Fibroblast of lung (primary cell): ENCODE measurements around the gene SLC8A3. TPM values are rescaled to one million over a fixed set of nuclear protein-coding genes. Genes with fewer than 3 reads are reported as not detected.

Source experiments
- DNase-seq, 2 donors: peaks; one replicate each; pipeline versions ENCODE4 v3.0.0 to v3.0.0-alpha.2; 2010; ENCODE audit warnings: low read depth in 2 of 2
- H2AFZ ChIP-seq: 2 replicates; pipeline ENCODE4 v1.5.1; 2012; ENCODE audit warnings: low read length, control low read depth, inconsistent platforms
- H3K27ac ChIP-seq: 2 replicates; pipeline ENCODE4 v1.5.1; 2011; ENCODE audit warnings: low read length, control low read depth; ENCODE audit not compliant: insufficient read depth
- H3K27me3 ChIP-seq: 2 replicates; pipeline ENCODE4 v1.5.1; 2011; ENCODE audit warnings: mild to moderate bottlenecking, low read length; ENCODE audit not compliant: control insufficient read depth, insufficient read depth
- H3K36me3 ChIP-seq: 2 replicates; pipeline ENCODE4 v1.5.1; 2011; ENCODE audit warnings: low read length; ENCODE audit not compliant: control insufficient read depth, insufficient read depth
- H3K4me1 ChIP-seq: 2 replicates; pipeline ENCODE4 v1.5.1; 2011; ENCODE audit warnings: low read length; ENCODE audit not compliant: control insufficient read depth, insufficient read depth; ENCODE audit errors: extremely low read depth
- H3K4me2 ChIP-seq: 2 replicates; pipeline ENCODE4 v1.5.1; 2011; ENCODE audit warnings: low read length, control low read depth; ENCODE audit not compliant: insufficient read depth; ENCODE audit errors: extremely low read depth
- H3K4me3 ChIP-seq, 4 experiments: fragments of 200-600 bp in 1 of 4; sonication (generic) in 1 of 4; replicated peaks in 1 of 4; 2 replicates each; pipeline ENCODE4 v1.5.1; 2011 to 2016; ENCODE audit warnings: low read length in 4 of 4, low read depth in 3 of 4, mild to moderate bottlenecking in 3 of 4, control low read depth in 2 of 4, inconsistent platforms in 1 of 4, mixed read lengths in 1 of 4; ENCODE audit not compliant: insufficient read depth in 1 of 4; ENCODE audit errors: control extremely low read depth in 1 of 4
- H3K79me2 ChIP-seq: 2 replicates; pipeline ENCODE4 v1.5.1; 2012; ENCODE audit warnings: mild to moderate bottlenecking, low read length, inconsistent platforms; ENCODE audit not compliant: control insufficient read depth, insufficient read depth
- H3K9ac ChIP-seq: 2 replicates; pipeline ENCODE4 v1.5.1; 2011; ENCODE audit warnings: mild to moderate bottlenecking, low read length, control low read depth; ENCODE audit not compliant: insufficient read depth
- H3K9me3 ChIP-seq: 2 replicates; pipeline ENCODE4 v1.5.1; 2012; ENCODE audit warnings: low read depth, low read length; ENCODE audit not compliant: control insufficient read depth, insufficient read depth
- H4K20me1 ChIP-seq: 2 replicates; pipeline ENCODE4 v1.5.1; 2011; ENCODE audit warnings: low read length; ENCODE audit not compliant: control insufficient read depth, insufficient read depth; ENCODE audit errors: extremely low read depth
- CTCF ChIP-seq, 2 donors: IDR thresholded peaks in 1 of 2; conservative IDR thresholded peaks in 1 of 2; 1 replicate in 1 of 2; 2 replicates in 1 of 2; pipeline ENCODE4 v1.5.1; 2011 to 2012; ENCODE audit warnings: low read length in 2 of 2, control low read depth in 1 of 2, inconsistent platforms in 1 of 2, low read depth in 1 of 2, mild to moderate bottlenecking in 1 of 2
- EZH2 ChIP-seq: IDR thresholded peaks from 2 replicates; pipeline ENCODE4 v1.5.1; 2012; ENCODE audit warnings: low read length, control low read depth, mild to moderate bottlenecking; ENCODE audit errors: missing control alignments
- polyA plus RNA-seq, 2 donors: library from polyadenylated mRNA; depleted of rRNA in 1 of 2; stranded (reverse) in 1 of 2; unstranded in 1 of 2; fragments of >200 nt; gene quantifications; 2 replicates each; pipeline ENCODE4 v1.2.1, GENCODE V29; 2011 to 2012; ENCODE audit warnings: missing spikeins in 1 of 2
- total RNA-seq: library from RNA; depleted of rRNA; stranded (reverse); fragments of >200 nt; gene quantifications from 2 replicates; pipeline ENCODE4 v1.2.1, GENCODE V29; 2014

Gene SLC8A3
- total and polyA plus RNA-seq, 2 donors (not counting 1 experiment from before 2014, with no cell fraction given) = under 0.01 to 0.03 TPM

GRCh38 chr14:70133461-70133860, 55.3 kb downstream of the SLC8A3 start:
- Histone ChIP-seq H3K4me2 (no peak overlapping the region), H3K9me3 (no peaks in the 10 kb centered on the region), H3K27ac (no peak overlapping the region), H3K36me3 (no peaks in the 10 kb centered on the region), H3K4me1 (no peaks in the 10 kb centered on the region), H3K9ac (no peak overlapping the region), H3K4me3 (no peak overlapping the region), H4K20me1 (no peaks in the 10 kb centered on the region), H3K79me2 (no peaks in the 10 kb centered on the region), H2AFZ (no peak overlapping the region), H3K27me3 (no peaks in the 10 kb centered on the region)
- TF ChIP-seq CTCF (conservative IDR thresholded peaks at IDR 0.05 in 1 of 2, IDR thresholded peaks at IDR 0.05 in 1 of 2; ENCODE audit: low read depth in 1 of 2, low read length in 2 of 2) (no peak), EZH2 (no peak)
- no peak for DNase-seq

GRCh38 chr14:70130482-70130881, 58.3 kb downstream of the SLC8A3 start:
- no peak overlapping the region for H3K4me2 ChIP-seq
- no peak overlapping the region for H3K27ac ChIP-seq
- H3K4me3 ChIP-seq = no peak overlapping the region
- no peaks in the 10 kb centered on the region for H3K4me1 ChIP-seq
- no peak overlapping the region for H2AFZ ChIP-seq
- no peaks in the 10 kb centered on the region for H3K9me3 ChIP-seq
- TF ChIP-seq CTCF (conservative IDR thresholded peaks at IDR 0.05 in 1 of 2, IDR thresholded peaks at IDR 0.05 in 1 of 2; ENCODE audit: low read depth in 1 of 2, low read length in 2 of 2) = no peak
- TF ChIP-seq EZH2 = no peak
- no peaks in the 10 kb centered on the region for H3K36me3 ChIP-seq
- H3K27me3 ChIP-seq = no peaks in the 10 kb centered on the region
- no peak for DNase-seq
- no peak overlapping the region for H3K9ac ChIP-seq
- H3K79me2 ChIP-seq = no peaks in the 10 kb centered on the region
- H4K20me1 ChIP-seq = no peaks in the 10 kb centered on the region

- no peak overlapping the region for H3K4me3 ChIP-seq
These were observed 61.6 kb downstream of the SLC8A3 start for GRCh38 chr14:70127186-70127585.

More at GRCh38 chr14:70127186-70127585, 61.6 kb downstream of the SLC8A3 start:
- Histone ChIP-seq H3K4me2 (no peak overlapping the region), H3K4me1 (no peaks in the 10 kb centered on the region), H3K27me3 (no peaks in the 10 kb centered on the region), H4K20me1 (no peaks in the 10 kb centered on the region), H3K79me2 (no peaks in the 10 kb centered on the region), H3K27ac (no peak overlapping the region), H3K9me3 (no peaks in the 10 kb centered on the region), H2AFZ (no peak overlapping the region), H3K9ac (no peak overlapping the region), H3K36me3 (no peaks in the 10 kb centered on the region)
- DNase-seq = no peak
- no peak for TF ChIP-seq EZH2
- TF ChIP-seq CTCF (conservative IDR thresholded peaks at IDR 0.05 in 1 of 2, IDR thresholded peaks at IDR 0.05 in 1 of 2; ENCODE audit: low read depth in 1 of 2, low read length in 2 of 2) = no peak
